ENCODE measurements around the gene PRR5L.

PRR5L gene

DNA sequence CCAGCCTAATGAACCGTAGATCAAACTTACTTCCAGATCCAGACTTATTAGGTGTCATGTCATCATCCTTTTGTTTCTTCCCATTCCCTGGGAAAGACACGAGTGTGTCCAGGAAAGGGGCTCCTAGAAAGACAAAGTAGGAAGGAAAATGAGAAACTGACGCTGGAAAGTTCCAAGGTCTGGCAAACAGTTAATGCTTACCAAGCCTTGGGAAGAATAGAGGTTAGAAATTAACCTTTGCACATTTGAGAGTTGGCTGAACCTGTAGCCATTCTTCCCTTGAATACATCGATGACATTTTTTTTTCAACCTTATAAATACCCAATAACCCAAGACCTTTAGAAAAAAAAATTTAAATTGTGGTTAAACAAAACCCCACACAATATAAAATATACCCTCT is 136.7 kb downstream of the PRR5L start:
- DNase-seq (ENCODE audit: low read depth in 3 of 3), result no peak

GRCh38 chr11:36436064-36436463 is 140.0 kb downstream of the PRR5L start:
- no peak for DNase-seq (ENCODE audit: low read depth in 3 of 3)

GRCh38 chr11:36436589-36436988 is 140.5 kb downstream of the PRR5L start:
- DNase-seq (ENCODE audit: low read depth in 3 of 3), result no peak

GRCh38 chr11:36437413-36437812 is 141.3 kb downstream of the PRR5L start:
- DNase-seq (ENCODE audit: low read depth in 3 of 3), result no peak

- DNase-seq (ENCODE audit: low read depth in 3 of 3), result no peak
Measured at GRCh38 chr11:36438126-36438525, 142.0 kb downstream of the PRR5L start.

- no peak for DNase-seq (ENCODE audit: low read depth in 3 of 3)
Measured at GRCh38 chr11:36441610-36442208, 145.6 kb downstream of the PRR5L start.

DNA sequence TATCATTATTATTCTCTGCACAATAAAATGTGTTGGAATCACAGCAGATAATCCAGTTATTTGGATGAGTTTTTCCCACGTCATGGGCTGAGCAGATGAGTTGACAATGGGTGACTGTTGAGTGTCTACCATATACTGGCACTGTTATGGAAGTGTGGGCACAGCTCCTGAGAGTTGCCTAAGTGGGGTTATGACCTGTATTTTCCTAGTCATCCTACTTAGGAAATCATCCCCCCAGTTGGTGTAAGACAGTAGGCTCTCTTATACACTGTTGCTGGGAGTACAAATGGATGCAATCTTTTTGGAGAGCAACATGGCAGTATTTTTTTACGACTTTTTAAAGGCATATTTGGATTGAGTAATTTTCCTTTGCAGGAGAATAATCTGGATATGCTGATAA is 147.6 kb downstream of the PRR5L start:
- DNase-seq (ENCODE audit: low read depth in 3 of 3), result no peak

DNA sequence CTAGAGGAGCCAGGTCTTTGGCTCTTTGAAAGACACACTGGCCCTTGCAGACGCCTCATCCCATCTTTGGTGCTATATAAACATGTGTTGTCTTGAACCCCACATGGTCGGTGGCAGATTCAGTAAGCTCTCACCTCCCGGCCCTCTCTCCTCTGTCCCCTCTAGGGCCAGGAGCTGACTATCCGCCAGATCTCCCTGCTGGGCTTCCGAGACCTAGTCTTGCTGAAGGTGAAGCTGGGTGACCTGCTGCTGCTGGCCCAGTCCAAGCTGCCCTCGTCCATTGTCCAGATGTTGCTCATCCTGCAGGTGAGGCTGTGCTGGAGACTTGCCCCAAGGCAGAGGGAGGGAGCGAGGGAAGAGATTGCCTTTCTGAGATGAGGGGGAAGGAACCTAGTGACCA is 150.0 kb downstream of the PRR5L start:
- DNase-seq (ENCODE audit: low read depth in 3 of 3), result no peak

GRCh38 chr11:36447514-36447913 is 151.4 kb downstream of the PRR5L start:
- DNase-seq (ENCODE audit: low read depth in 3 of 3), result no peak

DNA sequence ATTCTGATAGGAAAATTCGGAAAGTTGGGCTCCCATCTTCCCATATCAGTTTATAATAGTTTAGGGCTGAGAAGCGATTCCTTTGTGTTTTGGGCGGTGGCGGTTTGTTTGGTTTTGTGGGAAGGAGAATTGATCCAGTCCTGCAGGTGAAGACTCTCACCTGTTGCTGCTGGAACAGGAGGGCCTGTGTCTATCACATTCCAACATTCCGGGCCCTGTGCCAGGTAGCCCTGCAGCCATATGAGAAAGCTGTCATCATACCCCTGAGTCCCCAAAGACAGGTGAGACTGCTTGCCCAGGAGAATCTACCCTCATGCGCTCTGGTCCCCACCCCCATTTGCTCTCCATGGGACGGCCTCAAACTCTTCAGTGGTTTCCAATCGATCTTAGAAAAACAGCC is 151.9 kb downstream of the PRR5L start:
- no peak for DNase-seq (ENCODE audit: low read depth in 3 of 3)

DNA sequence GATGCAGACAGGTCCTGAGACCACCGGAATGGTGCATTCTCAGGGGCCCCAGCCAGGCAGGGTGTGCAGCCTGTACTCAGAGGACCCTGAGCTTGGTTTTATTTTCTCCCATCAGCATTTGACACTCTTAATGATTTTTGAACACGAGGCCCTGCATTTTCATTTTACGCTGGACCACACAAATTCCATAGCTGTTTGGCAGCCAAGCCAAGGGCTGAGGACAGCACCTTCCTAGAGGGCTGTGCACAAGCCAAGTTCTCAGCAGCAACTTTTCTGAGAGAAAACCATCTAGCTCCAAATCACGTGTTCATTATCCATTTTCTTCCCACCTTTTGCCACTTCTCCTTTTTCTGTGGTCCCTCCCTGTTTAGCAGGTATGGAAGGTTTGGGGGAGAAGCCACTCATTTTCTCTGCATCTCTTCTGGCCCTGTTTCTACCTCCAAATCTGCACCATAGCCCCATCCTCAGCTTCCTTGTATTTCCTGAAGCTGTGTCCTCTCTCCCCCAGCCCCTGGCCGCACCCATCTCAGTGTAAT is 153.5 kb downstream of the PRR5L start:
- DNase-seq (ENCODE audit: low read depth in 3 of 3), result no peak

- no peak for DNase-seq (ENCODE audit: low read depth in 3 of 3)
Measured at GRCh38 chr11:36450110-36450572, 154.1 kb downstream of the PRR5L start.

DNA sequence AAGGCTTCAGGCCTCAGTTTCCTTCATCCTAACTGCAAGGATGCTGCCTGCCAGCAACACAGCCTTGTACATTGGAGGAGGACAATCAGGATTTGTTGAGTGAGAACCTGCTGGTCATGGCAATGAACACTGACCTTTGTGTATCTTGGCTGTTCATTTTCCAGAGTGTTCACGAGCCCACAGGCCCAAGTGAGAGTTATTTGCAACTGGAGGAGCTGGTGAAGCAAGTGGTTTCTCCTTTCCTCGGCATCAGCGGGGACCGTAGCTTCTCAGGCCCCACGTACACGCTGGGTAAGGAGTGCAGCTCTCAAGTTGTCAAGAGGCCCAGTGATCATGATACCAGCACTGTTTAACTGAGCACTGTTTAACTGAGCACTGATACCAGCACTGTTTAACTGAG is 155.0 kb downstream of the PRR5L start:
- no peak for DNase-seq (ENCODE audit: low read depth in 3 of 3)

DNA sequence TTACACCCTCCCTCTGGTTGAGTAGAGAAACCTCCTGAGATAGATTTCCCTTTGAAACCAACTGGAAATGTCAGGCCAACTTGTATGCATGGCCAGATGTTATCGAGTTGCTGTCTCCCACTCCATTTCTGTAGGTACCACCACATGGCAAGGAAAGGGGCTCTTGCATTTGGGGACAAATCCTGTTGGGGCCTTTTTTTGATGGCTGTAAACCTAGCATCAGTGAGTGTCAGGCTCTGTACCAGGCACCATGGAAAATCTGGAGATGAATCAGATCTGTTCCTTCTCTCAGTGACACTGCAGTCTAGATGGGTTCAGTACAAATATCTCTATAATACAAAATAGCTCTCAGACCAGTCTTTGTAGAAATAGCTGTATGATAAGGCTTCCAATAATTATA is 155.6 kb downstream of the PRR5L start:
- DNase-seq (ENCODE audit: low read depth in 3 of 3), result no peak

DNA sequence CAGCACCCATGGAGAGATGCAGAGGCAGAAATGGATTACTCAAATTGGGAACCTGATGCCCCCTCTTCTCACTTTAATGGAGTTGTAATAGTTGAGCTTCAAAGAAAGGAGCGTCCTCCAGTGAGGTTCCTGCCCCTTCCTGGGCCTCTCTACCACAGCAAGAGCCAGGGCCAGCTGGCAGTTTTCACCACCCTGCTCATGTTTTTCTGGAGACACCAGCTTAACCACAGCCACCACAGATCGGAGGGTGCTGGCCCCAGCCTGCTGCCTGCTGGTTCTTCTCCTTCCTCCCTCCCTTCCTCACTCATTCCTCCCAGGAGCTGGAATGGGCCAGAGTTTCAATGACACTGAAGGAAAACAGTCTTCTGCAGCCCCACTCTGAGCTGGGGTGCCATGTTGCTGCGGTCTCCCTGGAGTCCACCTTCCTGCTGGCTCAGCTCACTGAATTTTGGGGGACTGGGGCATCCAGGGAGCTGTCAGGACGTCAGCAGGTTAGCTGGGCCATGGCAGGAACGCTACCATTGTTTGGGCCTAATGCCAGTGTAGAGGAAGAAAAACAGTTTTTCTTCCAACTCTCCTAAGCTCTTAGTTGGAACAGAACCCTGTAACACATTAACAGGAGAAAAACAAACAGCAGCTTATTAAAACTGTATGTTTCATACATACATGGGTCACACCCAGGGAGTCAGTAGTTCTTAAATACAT is 156.3 kb downstream of the PRR5L start:
- no peak for DNase-seq (ENCODE audit: low read depth in 3 of 3)

- DNase-seq (ENCODE audit: low read depth in 3 of 3), result no peak
Measured at GRCh38 chr11:36452961-36453360, 156.9 kb downstream of the PRR5L start.

- DNase-seq (ENCODE audit: low read depth in 3 of 3), result no peak
Measured at GRCh38 chr11:36453678-36454077, 157.6 kb downstream of the PRR5L start.

- no peak for DNase-seq (ENCODE audit: low read depth in 3 of 3)
Measured at GRCh38 chr11:36454551-36454940, 158.5 kb downstream of the PRR5L start.

DNA sequence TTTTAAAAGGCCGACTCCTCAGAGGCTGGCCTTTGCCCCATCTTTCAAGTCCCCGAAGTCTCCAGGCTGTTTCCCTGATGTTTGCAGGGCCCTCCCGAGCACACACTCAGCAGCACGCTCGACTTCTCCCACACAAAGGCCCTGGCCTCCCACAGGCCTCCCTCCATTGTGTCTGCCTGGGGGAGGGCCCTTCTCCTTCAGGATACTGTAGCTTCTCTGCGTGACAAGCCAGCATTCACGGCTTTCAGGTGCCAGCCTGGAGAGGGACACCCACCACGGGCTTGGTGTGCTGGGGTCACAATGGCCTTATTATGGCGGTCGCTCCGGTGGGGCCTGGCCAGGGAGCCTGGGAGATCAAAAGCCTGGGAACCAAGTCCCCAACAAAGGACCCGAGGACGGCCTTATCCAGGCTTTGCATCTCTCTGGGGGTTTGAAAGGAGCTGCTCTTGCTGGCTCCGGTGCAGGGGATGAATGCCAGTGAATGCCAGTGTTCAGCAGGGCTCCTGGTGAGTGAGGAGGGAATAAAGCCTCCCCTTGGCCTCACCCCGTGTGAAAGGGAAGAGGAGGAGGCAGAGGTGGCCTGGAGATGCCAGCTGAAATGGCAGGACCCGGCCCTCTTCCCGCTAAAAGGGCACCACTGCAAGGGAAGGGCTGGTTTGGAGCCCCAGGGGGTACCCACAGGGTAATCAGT is 159.0 kb downstream of the PRR5L start:
- DNase-seq (ENCODE audit: low read depth in 3 of 3), result no peak

- no peak for DNase-seq (ENCODE audit: low read depth in 3 of 3)
Measured at GRCh38 chr11:36455658-36456111, 159.6 kb downstream of the PRR5L start.

DNA sequence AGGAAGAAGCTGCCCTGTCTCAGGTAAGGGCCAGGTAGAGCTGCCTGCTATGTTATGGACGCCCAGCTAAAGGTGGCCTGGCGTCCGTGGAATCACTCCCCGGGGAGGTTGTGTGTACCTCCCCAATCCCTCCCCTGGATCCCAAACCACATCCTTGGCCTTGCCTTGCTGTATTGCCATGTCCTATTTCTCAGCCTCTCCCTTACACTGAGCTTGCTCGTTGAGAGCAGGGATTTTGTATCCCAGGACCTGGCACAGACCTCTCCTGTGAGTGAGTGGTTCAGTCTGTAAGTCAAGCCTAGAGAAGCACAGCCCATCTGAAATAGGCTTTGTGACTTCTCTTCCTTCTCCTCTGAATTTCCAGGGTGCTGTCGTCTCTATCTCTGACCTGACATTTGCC is 160.1 kb downstream of the PRR5L start:
- DNase-seq (ENCODE audit: low read depth in 3 of 3), result no peak

DNA sequence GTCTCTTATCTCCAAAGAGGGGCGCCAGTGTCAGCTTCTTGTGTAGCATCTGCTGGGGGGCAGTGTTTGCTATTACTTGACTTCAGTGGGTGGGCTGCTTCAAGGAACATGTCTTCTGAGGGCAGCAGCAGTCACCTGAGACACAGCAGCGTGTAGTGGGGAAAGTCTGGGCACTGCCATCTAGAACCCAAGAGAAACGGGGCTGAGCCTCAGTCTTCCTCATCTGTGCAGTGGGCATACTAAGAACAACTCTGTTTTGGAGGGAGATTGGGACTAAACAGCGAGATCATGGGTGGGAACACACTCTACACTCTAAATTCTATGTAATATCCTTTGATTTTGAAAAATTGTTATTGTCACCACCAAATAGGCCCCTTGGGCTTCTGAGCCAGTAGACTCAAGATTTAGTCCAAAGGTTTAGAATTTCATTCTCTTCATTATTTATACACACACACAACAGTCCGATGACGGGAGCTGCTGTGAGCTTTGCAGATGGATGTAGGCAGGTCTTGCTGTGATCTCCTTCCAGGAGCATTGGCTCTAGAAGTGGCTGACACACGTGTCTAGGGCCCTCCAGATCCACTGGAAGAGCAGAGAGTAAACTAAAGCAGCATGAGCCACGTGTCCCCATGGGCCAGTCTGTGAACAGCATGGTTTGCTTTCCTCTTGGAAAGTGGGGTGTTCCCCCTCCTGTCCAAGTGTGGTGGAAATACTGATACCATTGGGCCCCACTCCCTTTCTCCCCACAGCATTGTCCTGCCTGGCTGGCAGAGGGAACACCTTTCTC is 162.2 kb downstream of the PRR5L start:
- DNase-seq (ENCODE audit: low read depth in 3 of 3), result no peak
